ENCODE data around the gene WSCD1.

DNA sequence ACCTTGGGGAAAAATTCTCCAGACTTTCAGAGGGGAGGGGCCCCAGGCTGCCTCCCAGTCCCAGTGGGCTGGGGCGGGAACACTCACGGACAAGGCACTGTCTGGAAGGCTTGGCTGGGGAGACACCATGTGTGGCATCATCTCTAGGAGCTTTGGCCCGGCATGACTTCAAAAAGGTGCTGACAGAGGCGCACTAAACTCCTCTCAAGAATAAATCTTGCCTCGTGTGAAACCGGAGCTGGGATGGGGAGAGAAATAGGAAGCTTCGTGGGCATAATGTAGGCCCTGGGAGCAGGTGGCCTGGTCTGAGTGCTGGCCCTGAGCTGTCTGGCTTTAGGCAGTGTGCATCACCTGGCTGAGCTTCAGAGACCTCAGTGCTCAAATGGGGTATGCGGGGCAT lies 5.7 kb downstream of the WSCD1 start:
- TF ChIP-seq, protein P1, sequence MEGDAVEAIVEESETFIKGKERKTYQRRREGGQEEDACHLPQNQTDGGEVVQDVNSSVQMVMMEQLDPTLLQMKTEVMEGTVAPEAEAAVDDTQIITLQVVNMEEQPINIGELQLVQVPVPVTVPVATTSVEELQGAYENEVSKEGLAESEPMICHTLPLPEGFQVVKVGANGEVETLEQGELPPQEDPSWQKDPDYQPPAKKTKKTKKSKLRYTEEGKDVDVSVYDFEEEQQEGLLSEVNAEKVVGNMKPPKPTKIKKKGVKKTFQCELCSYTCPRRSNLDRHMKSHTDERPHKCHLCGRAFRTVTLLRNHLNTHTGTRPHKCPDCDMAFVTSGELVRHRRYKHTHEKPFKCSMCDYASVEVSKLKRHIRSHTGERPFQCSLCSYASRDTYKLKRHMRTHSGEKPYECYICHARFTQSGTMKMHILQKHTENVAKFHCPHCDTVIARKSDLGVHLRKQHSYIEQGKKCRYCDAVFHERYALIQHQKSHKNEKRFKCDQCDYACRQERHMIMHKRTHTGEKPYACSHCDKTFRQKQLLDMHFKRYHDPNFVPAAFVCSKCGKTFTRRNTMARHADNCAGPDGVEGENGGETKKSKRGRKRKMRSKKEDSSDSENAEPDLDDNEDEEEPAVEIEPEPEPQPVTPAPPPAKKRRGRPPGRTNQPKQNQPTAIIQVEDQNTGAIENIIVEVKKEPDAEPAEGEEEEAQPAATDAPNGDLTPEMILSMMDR (IDR thresholded peaks at IDR 0.05): no peak
- no peak for TF ChIP-seq EZH2 (IDR thresholded peaks at IDR 0.05; ENCODE audit: borderline replicate concordance, insufficient read depth, low read depth, low read length, poor library complexity, severe bottlenecking)
